IMR-90 (cell line): ENCODE data around the gene ABHD12. TPM values are rescaled to one million over a fixed set of nuclear protein-coding genes. Genes with fewer than 3 reads are reported as not detected.

Experiments used
- ATAC-seq: fragments of 200-7000 bp; cut with Tn5 transposase; 2 replicates; pipeline ENCODE4 v1.9.1; 2020; ENCODE audit warnings: low read depth, mild to moderate bottlenecking, moderate library complexity
- BruUV-seq: library from RNA; stranded (reverse); fragments of 400-500 nt; replicated peaks from 2 replicates; lab custom pipeline; 2021; lab: Mats Ljungman, UMichigan
- CTCF ChIA-PET: fragments of 300-600 bp; formaldehyde crosslinking; extraction: SDS; loops from one replicate; lab custom pipeline; 2021; ENCODE audit warnings: antibody characterized with exemption; lab: Yijun Ruan, JAX
- POLR2A ChIA-PET: fragments of 300-600 bp; sonication (Branson Sonifier 250); formaldehyde crosslinking; loops from one replicate; lab custom pipeline; 2022; ENCODE audit warnings: antibody characterized with exemption; ENCODE audit not compliant: unreplicated experiment; lab: Charles Lee
- DNase-seq: peaks from one replicate; pipeline ENCODE4 v3.0.0; 2013
- H2AFZ ChIP-seq: replicated peaks from 2 replicates; pipeline ENCODE3; 2013; ENCODE audit warnings: low read length, mild to moderate bottlenecking; ENCODE audit not compliant: poor library complexity
- H2AK5ac ChIP-seq: 2 replicates; pipeline ENCODE4 v1.6.1; 2013; ENCODE audit warnings: low read depth, low read length, inconsistent platforms
- H2AK9ac ChIP-seq: replicated peaks from 2 replicates; pipeline ENCODE3; 2013; ENCODE audit warnings: mild to moderate bottlenecking, low read depth, low read length, moderate library complexity; ENCODE audit not compliant: poor library complexity
- H2BK120ac ChIP-seq: 2 replicates; pipeline ENCODE4 v1.6.1; 2013; ENCODE audit warnings: low read depth, low read length, inconsistent platforms
- H2BK15ac ChIP-seq: 3 replicates; pipeline ENCODE4 v1.6.1; 2013; ENCODE audit warnings: low read depth, low read length, inconsistent platforms
- H2BK20ac ChIP-seq: 2 replicates; pipeline ENCODE4 v1.6.1; 2013; ENCODE audit warnings: low read depth, mild to moderate bottlenecking, inconsistent platforms, low read length, moderate library complexity
- H2BK5ac ChIP-seq: 2 replicates; pipeline ENCODE4 v1.6.1; 2013; ENCODE audit warnings: mild to moderate bottlenecking, low read depth, low read length, inconsistent platforms; ENCODE audit not compliant: poor library complexity, severe bottlenecking
- H3K14ac ChIP-seq: replicated peaks from 2 replicates; pipeline ENCODE4 v1.6.1; 2013; ENCODE audit warnings: low read depth, low read length, inconsistent platforms
- H3K18ac ChIP-seq: 2 replicates; pipeline ENCODE4 v1.6.1; 2013; ENCODE audit warnings: low read depth, low read length, control low read depth
- H3K23ac ChIP-seq: 2 replicates; pipeline ENCODE4 v1.6.1; 2013; ENCODE audit warnings: low read depth, low read length, inconsistent platforms
- H3K27ac ChIP-seq: 2 replicates; pipeline ENCODE4 v1.5.1; 2013; ENCODE audit warnings: mild to moderate bottlenecking, control low read depth, low read length; ENCODE audit not compliant: insufficient read depth
- H3K27me3 ChIP-seq: 2 replicates; pipeline ENCODE4 v1.6.1; 2013; ENCODE audit warnings: low read length; ENCODE audit not compliant: control insufficient read depth, insufficient read depth
- H3K36me3 ChIP-seq: 2 replicates; pipeline ENCODE4 v1.6.1; 2013; ENCODE audit warnings: low read length, mixed read lengths; ENCODE audit not compliant: control insufficient read depth, insufficient read depth
- H3K4ac ChIP-seq: 2 replicates; pipeline ENCODE4 v1.6.1; 2013; ENCODE audit warnings: low read depth, low read length, inconsistent platforms
- H3K4me1 ChIP-seq: 2 replicates; pipeline ENCODE4 v1.6.1; 2013; ENCODE audit warnings: low read length, mixed read lengths; ENCODE audit not compliant: control insufficient read depth, insufficient read depth
- H3K4me2 ChIP-seq: 2 replicates; pipeline ENCODE4 v1.6.1; 2013; ENCODE audit warnings: low read depth, mild to moderate bottlenecking, control low read depth, low read length, moderate library complexity
- H3K4me3 ChIP-seq: 2 replicates; pipeline ENCODE4 v1.5.1; 2013; ENCODE audit warnings: low read depth, mild to moderate bottlenecking, control low read depth, low read length, moderate library complexity; ENCODE audit not compliant: insufficient read depth
- H3K56ac ChIP-seq: 2 replicates; pipeline ENCODE4 v1.6.1; 2013; ENCODE audit warnings: low read length, inconsistent platforms; ENCODE audit not compliant: insufficient read depth; ENCODE audit errors: extremely low read depth
- H3K79me1 ChIP-seq, 2 experiments: 2 replicates each; pipeline ENCODE4 v1.6.1; 2013; ENCODE audit warnings: low read length in 2 of 2, inconsistent platforms in 1 of 2, low read depth in 1 of 2
- H3K9ac ChIP-seq: 2 replicates; pipeline ENCODE4 v1.6.1; 2013; ENCODE audit warnings: low read depth, low read length, control low read depth
- H3K9me1 ChIP-seq: 2 replicates; pipeline ENCODE4 v1.6.1; 2013; ENCODE audit warnings: low read length, inconsistent platforms; ENCODE audit not compliant: insufficient read depth
- H3K9me3 ChIP-seq: 2 replicates; pipeline ENCODE4 v1.6.1; 2013; ENCODE audit warnings: low read length; ENCODE audit not compliant: control insufficient read depth, insufficient read depth
- H4K20me1 ChIP-seq: 2 replicates; pipeline ENCODE4 v1.6.1; 2013; ENCODE audit warnings: low read length, inconsistent platforms; ENCODE audit not compliant: insufficient read depth
- H4K5ac ChIP-seq: 2 replicates; pipeline ENCODE4 v1.6.1; 2013; ENCODE audit warnings: mild to moderate bottlenecking, low read depth, low read length, control low read depth
- H4K8ac ChIP-seq, 2 experiments: 2 replicates each; pipeline ENCODE4 v1.6.1; 2013; ENCODE audit warnings: low read depth in 2 of 2, low read length in 2 of 2, control low read depth in 1 of 2, inconsistent platforms in 1 of 2
- H4K91ac ChIP-seq: 2 replicates; pipeline ENCODE4 v1.6.1; 2013; ENCODE audit warnings: low read depth, low read length, inconsistent platforms; ENCODE audit not compliant: insufficient read depth
- BHLHE40 ChIP-seq: fragments of 150-350 bp; IDR thresholded peaks from 2 replicates; pipeline ENCODE4 v1.6.1; 2016; ENCODE audit warnings: mild to moderate bottlenecking, low read depth, low read length
- CEBPB ChIP-seq: IDR thresholded peaks from 2 replicates; pipeline ENCODE4 v1.6.1; 2012; ENCODE audit warnings: low read depth, low read length, improper control_type of control experiment
- CHD1 ChIP-seq: IDR thresholded peaks from 2 replicates; pipeline ENCODE4 v1.6.1; 2012; ENCODE audit warnings: low read depth, low read length, improper control_type of control experiment
- CTCF ChIP-seq: conservative IDR thresholded peaks from 2 replicates; pipeline ENCODE4 v1.5.1; 2012; ENCODE audit warnings: mild to moderate bottlenecking, low read depth, low read length, improper control_type of control experiment
- ELK1 ChIP-seq: fragments of 150-350 bp; IDR thresholded peaks from 2 replicates; pipeline ENCODE4 v1.6.1; 2016; ENCODE audit warnings: low read depth, mild to moderate bottlenecking, low read length, moderate library complexity, borderline replicate concordance
- FOS ChIP-seq: fragments of 150-350 bp; IDR thresholded peaks from 2 replicates; pipeline ENCODE4 v1.6.1; 2016; ENCODE audit warnings: low read depth, low read length
- MAFK ChIP-seq: IDR thresholded peaks from 2 replicates; pipeline ENCODE4 v1.6.1; 2012; ENCODE audit warnings: low read depth, low read length, improper control_type of control experiment
- MAZ ChIP-seq: IDR thresholded peaks from 2 replicates; pipeline ENCODE4 v1.6.1; 2012; ENCODE audit warnings: low read depth, mild to moderate bottlenecking, low read length, improper control_type of control experiment, moderate library complexity, borderline replicate concordance
- MXI1 ChIP-seq: IDR thresholded peaks from 2 replicates; pipeline ENCODE4 v1.6.1; 2012; ENCODE audit warnings: low read depth, mild to moderate bottlenecking, low read length, moderate library complexity, borderline replicate concordance
- NFE2L2 ChIP-seq: fragments of 150-350 bp; IDR thresholded peaks from 2 replicates; pipeline ENCODE4 v1.6.1; 2016; ENCODE audit warnings: low read depth, mild to moderate bottlenecking, low read length
- RAD21 ChIP-seq: IDR thresholded peaks from 2 replicates; pipeline ENCODE4 v1.6.1; 2012; ENCODE audit warnings: low read length, improper control_type of control experiment
- RCOR1 ChIP-seq: IDR thresholded peaks from 2 replicates; pipeline ENCODE4 v1.6.1; 2012; ENCODE audit warnings: mild to moderate bottlenecking, low read length, improper control_type of control experiment; ENCODE audit not compliant: insufficient replicate concordance
- RFX5 ChIP-seq: IDR thresholded peaks from 2 replicates; pipeline ENCODE4 v1.8.0; 2012; ENCODE audit warnings: low read depth, mild to moderate bottlenecking, low read length, moderate library complexity
- SMC3 ChIP-seq: fragments of 150-350 bp; IDR thresholded peaks from 2 replicates; pipeline ENCODE4 v1.6.1; 2016; ENCODE audit warnings: low read depth, mild to moderate bottlenecking, antibody characterized with exemption, low read length, moderate library complexity
- WGBS, 2 experiments: methylation state at CpG; one replicate each; pipeline versions ENCODE4 v1.1.5 to v1.1.7; 2013; ENCODE audit warnings: missing lambda C conversion rate in 2 of 2; ENCODE audit not compliant: insufficient read length in 1 of 2; ENCODE audit errors: extremely low coverage in 2 of 2; 5-methylcytosine and 5-hydroxymethylcytosine counted together
- dilution Hi-C: fragments of 300-500 bp; cut with HindIII; formaldehyde crosslinking; loops from one replicate; pipeline ENCODE4 v1.14.3; 2018; ENCODE audit warnings: low sequenced_read_pairs; ENCODE audit not compliant: unreplicated experiment
- in situ Hi-C: fragments of 300-500 bp; cut with MboI; formaldehyde crosslinking; loops from 3 replicates; pipeline ENCODE4 v1.14.3; 2019; ENCODE audit warnings: low sequenced_read_pairs, inconsistent platforms, mixed read lengths
- intact Hi-C: fragments of 100-400 bp; cut with micrococcal nuclease; formaldehyde crosslinking; loops from 2 replicates; pipeline ENCODE4 v1.10.0; 2022
- polyA plus RNA-seq, 3 experiments: library from polyadenylated mRNA; depleted of rRNA; stranded (reverse); fragments of >200 nt; gene quantifications; 2 replicates each; pipeline ENCODE4 v1.2.3, GENCODE V29; 2012; ENCODE audit warnings: low replicate concordance in 1 of 3
- total RNA-seq: library from RNA; depleted of rRNA; stranded (reverse); fragments of >200 nt; gene quantifications from 2 replicates; pipeline ENCODE4 v1.2.3, GENCODE V29; 2012

Gene ABHD12
- total and polyA plus RNA-seq, 2 of the 4 experiments (the other 2 are of a cell fraction): 80.7 to 108 TPM

GRCh38 chr20:25304025-25304549 lies 86.5 kb downstream of the ABHD12 start:
- Histone ChIP-seq H3K9me3 (no peaks in the 10 kb centered on the region), H2AK5ac (no peak overlapping the region), H3K4me1 (peaks cover 16% of the 10 kb centered on the region), H3K56ac (no peak overlapping the region), H3K9ac (no peak overlapping the region), H4K91ac (no peak overlapping the region), H2AK9ac (no peak overlapping the region), H3K14ac (no peak overlapping the region), H3K4ac (no peak overlapping the region), H4K5ac (no peak overlapping the region), H2AFZ (no peak overlapping the region), H3K79me1 (peaks cover 6 to 47% of the 10 kb centered on the region in 2 experiments), H2BK120ac (no peak overlapping the region), H3K27ac (no peak overlapping the region), H3K27me3 (no peaks in the 10 kb centered on the region), H3K36me3 (peaks cover 33% of the 10 kb centered on the region), H3K4me3 (no peak overlapping the region), H4K20me1 (peaks cover 5% of the 10 kb centered on the region; the same call in 1 of the 2 replicates), H3K18ac (no peak overlapping the region), H3K23ac (no peak overlapping the region), H2BK5ac (no peak overlapping the region), H2BK15ac (no peak overlapping the region), H2BK20ac (no peak overlapping the region), H3K9me1 (peaks cover 15% of the 10 kb centered on the region), H4K8ac (no peak overlapping the region), H3K4me2 (no peak overlapping the region)
- in situ Hi-C loops: loop anchor here (25.0 kb wide), 2 partner anchors 233 to 383 kb away; partner anchors contain the start of gene ZNF337
- POLR2A ChIA-PET: no interaction called here
- no CpG with 5 or more reads among the region's 11 CpGs for WGBS, 2 experiments
- dilution Hi-C loops: no loop called here
- no TSS peak for BruUV-seq
- DNase-seq: no peak
- ATAC-seq: no peak
- intact Hi-C loops: no loop called here
- CTCF ChIA-PET: no interaction called here
- TF ChIP-seq MXI1: no peak
- TF ChIP-seq SMC3: no peak
- TF ChIP-seq RFX5: no peak
- TF ChIP-seq RAD21: no peak
- TF ChIP-seq MAFK: no peak
- no peak for TF ChIP-seq CTCF
- TF ChIP-seq RCOR1: no peak
- no peak for TF ChIP-seq NFE2L2
- TF ChIP-seq CHD1: no peak
- TF ChIP-seq BHLHE40: no peak
- TF ChIP-seq ELK1: no peak
- no peak for TF ChIP-seq CEBPB
- no peak for TF ChIP-seq FOS
- no peak for TF ChIP-seq MAZ
